Endothelial cell of umbilical vein (primary cell): ENCODE data around the gene FOXL2. TPM values are rescaled to one million over a fixed set of nuclear protein-coding genes. Genes with fewer than 3 reads are reported as not detected.

Experiments used
- BruUV-seq: library from RNA; stranded (reverse); fragments of 400-500 nt; replicated peaks from 2 replicates; lab custom pipeline; 2021; lab: Mats Ljungman, UMichigan
- CTCF ChIA-PET: fragments of 300-600, 350-600 bp; sonication (Branson Sonifier 250); formaldehyde crosslinking; loops from one replicate; lab custom pipeline; 2021; ENCODE audit warnings: antibody characterized with exemption, inconsistent platforms; lab: Charles Lee
- POLR2A ChIA-PET: fragments of 300-600, 350-600 bp; sonication (Branson Sonifier 250); formaldehyde crosslinking; loops from one replicate; lab custom pipeline; 2021; ENCODE audit warnings: antibody characterized with exemption, inconsistent platforms; lab: Charles Lee
- DNase-seq: peaks from one replicate; pipeline ENCODE4 v3.0.0-alpha.2; 2011; ENCODE audit warnings: low read depth, low spot score
- FAIRE-seq: peaks from 2 replicates; lab custom pipeline; 2011; peaks lifted over from hg19 to GRCh38; lab: Jason Lieb, UNC
- H2AFZ ChIP-seq: 2 replicates; pipeline ENCODE4 v1.6.0; 2012; ENCODE audit warnings: low read depth, low read length, control low read depth, inconsistent platforms
- H3K27ac ChIP-seq: 2 replicates; pipeline ENCODE4 v1.5.1; 2011; ENCODE audit warnings: low read depth, mild to moderate bottlenecking, control low read depth, low read length, moderate library complexity; ENCODE audit not compliant: insufficient read depth
- H3K27me3 ChIP-seq, 2 experiments: 2 replicates each; pipeline versions ENCODE4 v1.6.0 to v1.6.1; 2011; ENCODE audit warnings: low read length in 2 of 2, mixed read lengths in 1 of 2; ENCODE audit not compliant: control insufficient read depth in 2 of 2, insufficient read depth in 2 of 2
- H3K36me3 ChIP-seq, 2 experiments: 2 replicates in 1 of 2; 3 replicates in 1 of 2; pipeline ENCODE4 v1.5.1; 2011; ENCODE audit warnings: low read length in 2 of 2, mild to moderate bottlenecking in 1 of 2, moderate library complexity in 1 of 2; ENCODE audit not compliant: control insufficient read depth in 2 of 2, insufficient read depth in 2 of 2; ENCODE audit errors: extremely low read depth in 1 of 2
- H3K4me1 ChIP-seq: 3 replicates; pipeline ENCODE4 v1.5.1; 2011; ENCODE audit warnings: mild to moderate bottlenecking, low read length; ENCODE audit not compliant: control insufficient read depth, insufficient read depth; ENCODE audit errors: extremely low read depth
- H3K4me2 ChIP-seq: 2 replicates; pipeline ENCODE4 v1.6.1; 2011; ENCODE audit warnings: low read length, control low read depth, mixed read lengths; ENCODE audit not compliant: insufficient read depth
- H3K4me3 ChIP-seq, 3 experiments: fragments of 200-600 bp in 1 of 3; sonication (generic), shearing (Covaris generic) in 1 of 3; replicated peaks in 1 of 3; 2 replicates each; pipeline ENCODE4 v1.5.1; 2011 to 2016; ENCODE audit warnings: control low read depth in 3 of 3, low read length in 3 of 3, mild to moderate bottlenecking in 2 of 3, inconsistent platforms in 1 of 3, low read depth in 1 of 3, moderate library complexity in 1 of 3; ENCODE audit not compliant: insufficient read depth in 1 of 3
- H3K79me2 ChIP-seq: 2 replicates; pipeline ENCODE4 v1.6.0; 2012; ENCODE audit warnings: low read length, inconsistent platforms; ENCODE audit not compliant: control insufficient read depth, insufficient read depth
- H3K9ac ChIP-seq: replicated peaks from 2 replicates; pipeline ENCODE3; 2011; ENCODE audit warnings: low read length, control low read depth; ENCODE audit not compliant: insufficient read depth; ENCODE audit errors: extremely low read depth
- H3K9me1 ChIP-seq: replicated peaks from 3 replicates; pipeline ENCODE4 v1.6.0; 2011; ENCODE audit warnings: mild to moderate bottlenecking, low read length; ENCODE audit not compliant: control insufficient read depth, insufficient read depth; ENCODE audit errors: extremely low read depth
- H3K9me3 ChIP-seq: replicated peaks from 2 replicates; pipeline ENCODE4 v1.5.1; 2012; ENCODE audit warnings: low read length, inconsistent platforms; ENCODE audit not compliant: control insufficient read depth, insufficient read depth
- H4K20me1 ChIP-seq: replicated peaks from 2 replicates; pipeline ENCODE3; 2011; ENCODE audit warnings: mild to moderate bottlenecking, low read length; ENCODE audit not compliant: control insufficient read depth, insufficient read depth; ENCODE audit errors: extremely low read depth
- EZH2 ChIP-seq: IDR thresholded peaks from 2 replicates; pipeline ENCODE4 v1.6.1; 2012; ENCODE audit warnings: borderline replicate concordance, low read depth, mild to moderate bottlenecking, moderate library complexity, low read length, inconsistent platforms; ENCODE audit not compliant: severe bottlenecking
- FOS ChIP-seq: IDR thresholded peaks from 2 replicates; pipeline ENCODE4 v1.6.1; 2011; ENCODE audit warnings: mild to moderate bottlenecking, low read length, moderate library complexity, borderline replicate concordance; ENCODE audit not compliant: insufficient read depth
- GATA2 ChIP-seq: IDR thresholded peaks from 2 replicates; pipeline ENCODE4 v1.7.0; 2011; ENCODE audit warnings: low read depth, mild to moderate bottlenecking, moderate library complexity, mixed read lengths, low read length; ENCODE audit not compliant: insufficient read length, insufficient read depth
- JUN ChIP-seq: IDR thresholded peaks from 2 replicates; pipeline ENCODE4 v1.6.1; 2011; ENCODE audit warnings: borderline replicate concordance, low read depth; ENCODE audit not compliant: insufficient read length, insufficient read depth
- MYC ChIP-seq: IDR thresholded peaks from one replicate; pipeline ENCODE4 v1.6.1; 2011; ENCODE audit warnings: mild to moderate bottlenecking, low read depth, low read length
- POLR2A ChIP-seq: IDR thresholded peaks from 2 replicates; pipeline ENCODE4 v1.6.1; 2012; ENCODE audit warnings: low read depth, mild to moderate bottlenecking, control low read depth, low read length
- POLR2AphosphoS5 ChIP-seq: IDR thresholded peaks from 2 replicates; pipeline ENCODE4 v1.6.1; 2012; ENCODE audit warnings: low read depth, mild to moderate bottlenecking, control low read depth, low read length, moderate library complexity; ENCODE audit not compliant: insufficient read depth
- dilution Hi-C: fragments of 300-500 bp; cut with MboI; formaldehyde crosslinking; loops from one replicate; pipeline ENCODE4 v1.15.0; 2019; ENCODE audit warnings: low sequenced_read_pairs; ENCODE audit not compliant: extremely low pct_ligation_motif_present
- intact Hi-C: fragments of 100-400 bp; cut with micrococcal nuclease; formaldehyde crosslinking; loops from one replicate; pipeline ENCODE4 v1.10.0; 2022
- polyA plus RNA-seq, 4 experiments: library from polyadenylated mRNA; depleted of rRNA in 3 of 4; stranded (reverse) in 3 of 4; unstranded in 1 of 4; fragments of >200 nt; gene quantifications; 2 replicates each; pipeline versions ENCODE4 v1.2.1 to v1.2.3, GENCODE V29; 2011 to 2012; ENCODE audit warnings: missing spikeins in 1 of 4
- total RNA-seq: library from RNA; stranded (reverse); gene quantifications from 2 replicates; pipeline ENCODE4 v1.2.3, GENCODE V29; 2021
- TF ChIP-seq, protein P1 (sequence below): IDR thresholded peaks from 2 replicates; pipeline ENCODE4 v1.6.1; 2011; ENCODE audit not compliant: insufficient read depth, insufficient read length
- TF ChIP-seq, protein P2 (sequence below), 2 donors: IDR thresholded peaks; 1 replicate in 1 of 2; 2 replicates in 1 of 2; pipeline ENCODE4 v1.5.1; 2011; ENCODE audit warnings: low read length in 2 of 2, mild to moderate bottlenecking in 2 of 2, moderate library complexity in 2 of 2, control low read depth in 1 of 2, inconsistent platforms in 1 of 2, low read depth in 1 of 2; ENCODE audit not compliant: insufficient read depth in 1 of 2; ENCODE audit errors: extremely low read depth in 1 of 2

FOXL2 gene
- total and polyA plus RNA-seq, 2 donors (not counting 3 experiments of a cell fraction or from before 2014, with no cell fraction given), result not detected

- FAIRE-seq (no peak), DNase-seq (peak; percentile 16)
- Histone ChIP-seq H3K79me2 (no peaks in the 10 kb centered on the region), H3K4me2 (no peak overlapping the region), H3K4me1 (no peaks in the 10 kb centered on the region), H3K27ac (no peak overlapping the region), H3K9ac (no peak overlapping the region), H3K27me3 (peaks cover 0 to 2% of the 10 kb centered on the region in 2 experiments), H3K4me3 (no peak overlapping the region), H4K20me1 (no peaks in the 10 kb centered on the region), H3K9me3 (no peaks in the 10 kb centered on the region), H2AFZ (no peak overlapping the region), H3K36me3 (no peaks in the 10 kb centered on the region), H3K9me1 (no peaks in the 10 kb centered on the region)
- BruUV-seq, result no TSS peak
- dilution Hi-C loops, result no loop called here
- intact Hi-C loops, result no loop called here
- CTCF ChIA-PET, result interaction anchor here (1.0 kb wide), 1 partner anchor 38 kb away, joined by 3 read pairs; no protein-coding TSS in a partner anchor
- TF ChIP-seq EZH2 (no peak), MYC (no peak), GATA2 (no peak), POLR2A (no peak), POLR2AphosphoS5 (no peak)
- POLR2A ChIA-PET, result no interaction called here
Measured at GRCh38 chr3:138974462-138974861, 27.5 kb upstream of the FOXL2 start.

GRCh38 chr3:138972941-138973340 is 26.0 kb upstream of the FOXL2 start:
- ChIA-PET POLR2A (no interaction called here), CTCF (interaction anchor here (0.9 to 3.0 kb wide), 5 partner anchors 10 to 556 kb away, joined by 3 to 14 read pairs (median 3); no protein-coding TSS in a partner anchor)
- Histone ChIP-seq H4K20me1 (no peaks in the 10 kb centered on the region), H3K27ac (no peak overlapping the region), H3K9me3 (no peaks in the 10 kb centered on the region), H3K4me2 (no peak overlapping the region), H3K4me1 (no peaks in the 10 kb centered on the region), H3K4me3 (no peak overlapping the region), H3K9me1 (no peaks in the 10 kb centered on the region), H2AFZ (no peak overlapping the region), H3K9ac (no peak overlapping the region), H3K36me3 (no peaks in the 10 kb centered on the region), H3K79me2 (no peaks in the 10 kb centered on the region), H3K27me3 (peaks cover 0 to 2% of the 10 kb centered on the region in 2 experiments)
- BruUV-seq, result no TSS peak
- intact Hi-C loops (no loop called here), dilution Hi-C loops (no loop called here)
- DNase-seq, result no peak
- FAIRE-seq, result no peak
- TF ChIP-seq EZH2 (no peak), FOS (no peak), POLR2AphosphoS5 (no peak), MYC (no peak), JUN (no peak), GATA2 (no peak), POLR2A (no peak)
- TF ChIP-seq, protein P1, sequence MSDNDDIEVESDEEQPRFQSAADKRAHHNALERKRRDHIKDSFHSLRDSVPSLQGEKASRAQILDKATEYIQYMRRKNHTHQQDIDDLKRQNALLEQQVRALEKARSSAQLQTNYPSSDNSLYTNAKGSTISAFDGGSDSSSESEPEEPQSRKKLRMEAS, result no peak
- TF ChIP-seq, protein P2, sequence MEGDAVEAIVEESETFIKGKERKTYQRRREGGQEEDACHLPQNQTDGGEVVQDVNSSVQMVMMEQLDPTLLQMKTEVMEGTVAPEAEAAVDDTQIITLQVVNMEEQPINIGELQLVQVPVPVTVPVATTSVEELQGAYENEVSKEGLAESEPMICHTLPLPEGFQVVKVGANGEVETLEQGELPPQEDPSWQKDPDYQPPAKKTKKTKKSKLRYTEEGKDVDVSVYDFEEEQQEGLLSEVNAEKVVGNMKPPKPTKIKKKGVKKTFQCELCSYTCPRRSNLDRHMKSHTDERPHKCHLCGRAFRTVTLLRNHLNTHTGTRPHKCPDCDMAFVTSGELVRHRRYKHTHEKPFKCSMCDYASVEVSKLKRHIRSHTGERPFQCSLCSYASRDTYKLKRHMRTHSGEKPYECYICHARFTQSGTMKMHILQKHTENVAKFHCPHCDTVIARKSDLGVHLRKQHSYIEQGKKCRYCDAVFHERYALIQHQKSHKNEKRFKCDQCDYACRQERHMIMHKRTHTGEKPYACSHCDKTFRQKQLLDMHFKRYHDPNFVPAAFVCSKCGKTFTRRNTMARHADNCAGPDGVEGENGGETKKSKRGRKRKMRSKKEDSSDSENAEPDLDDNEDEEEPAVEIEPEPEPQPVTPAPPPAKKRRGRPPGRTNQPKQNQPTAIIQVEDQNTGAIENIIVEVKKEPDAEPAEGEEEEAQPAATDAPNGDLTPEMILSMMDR (IDR thresholded peaks at IDR 0.05; ENCODE audit: extremely low read depth in 1 of 2, insufficient read depth in 1 of 2, low read depth in 1 of 2, low read length in 2 of 2), result no peak
